HG03565 (cell line): ENCODE data around the gene VMP1.
"Not testable (repeated sequence)": the region's sequence is repeated elsewhere in the genome, so short reads cannot be mapped to it uniquely, and the experiment has no call there.

ENCODE experiments used
- ATAC-seq: cut with Tn5 transposase; IDR thresholded peaks from one replicate; pipeline ENCODE4 v1.9.1; 2021; ENCODE audit warnings: mild to moderate bottlenecking, moderate library complexity; ENCODE audit not compliant: unreplicated experiment

VMP1 gene

DNA sequence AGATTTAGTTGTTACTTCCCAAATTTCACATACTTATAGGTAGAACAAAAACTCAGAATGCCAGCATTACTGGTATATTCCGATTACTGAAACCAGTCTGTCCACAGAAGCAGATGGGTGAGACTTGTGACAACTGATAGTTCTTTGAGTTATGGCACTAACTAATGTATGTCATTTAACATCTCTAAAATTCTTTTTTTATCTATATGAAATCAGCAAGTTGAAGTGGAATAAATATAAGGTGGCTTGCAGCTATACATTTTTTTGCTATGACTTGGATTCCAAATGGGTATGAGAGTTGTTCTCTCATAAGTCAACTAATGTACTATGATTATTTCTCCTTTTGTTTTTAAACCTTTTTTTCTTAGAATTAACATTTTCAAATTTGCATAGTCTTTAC is 69.1 kb downstream of the VMP1 start:
- no peak for ATAC-seq

GRCh38 chr17:59777033-59777432 is 69.6 kb downstream of the VMP1 start:
- no peak for ATAC-seq

GRCh38 chr17:59778996-59779395 is 71.5 kb downstream of the VMP1 start:
- no peak for ATAC-seq

DNA sequence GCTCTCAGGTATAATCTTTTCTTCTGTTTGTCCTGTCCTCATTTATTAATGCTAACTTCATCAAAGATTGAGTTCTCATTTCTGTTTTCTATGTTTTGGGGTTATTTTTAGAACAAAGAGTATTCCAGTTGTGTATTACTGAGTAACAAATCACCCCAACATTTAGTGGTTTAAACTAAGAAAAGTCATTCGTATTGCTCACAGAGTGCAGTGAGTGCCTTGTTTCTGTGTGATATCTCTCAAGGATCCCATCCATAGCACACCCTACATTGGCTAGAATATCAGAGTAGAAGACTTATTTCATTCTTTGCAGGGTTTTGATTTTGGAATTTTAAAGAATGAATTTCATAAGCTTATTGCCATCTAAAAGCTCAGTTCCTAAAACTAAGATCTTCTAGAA is 72.1 kb downstream of the VMP1 start:
- ATAC-seq = no peak

DNA sequence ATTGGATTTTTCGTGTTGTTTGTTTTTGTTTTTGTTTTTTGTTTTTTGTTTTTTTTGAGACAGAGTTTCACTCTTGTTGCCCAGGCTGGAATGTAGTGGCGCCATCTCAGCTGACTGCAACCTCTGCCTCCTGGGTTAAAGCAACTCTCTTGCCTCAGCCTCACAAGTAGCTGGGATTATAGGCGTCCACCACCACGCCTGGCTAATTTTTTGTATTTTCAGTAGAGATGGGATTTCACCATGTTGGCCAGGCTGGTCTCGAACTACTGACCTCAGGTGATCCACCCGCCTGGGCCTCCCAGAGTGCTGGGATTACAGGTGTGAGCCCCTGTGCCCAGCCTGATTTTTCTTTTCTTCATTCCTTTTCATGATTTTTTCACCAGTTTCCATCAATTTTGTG is 73.1 kb downstream of the VMP1 start:
- not testable (repeated sequence) for ATAC-seq

- no peak for ATAC-seq
These were observed 76.0 kb downstream of the VMP1 start for GRCh38 chr17:59783221-59784047.

GRCh38 chr17:59785091-59785799 is 77.8 kb downstream of the VMP1 start:
- no peak for ATAC-seq

- ATAC-seq = no peak
These were observed 78.7 kb downstream of the VMP1 start for GRCh38 chr17:59786213-59786535.

DNA sequence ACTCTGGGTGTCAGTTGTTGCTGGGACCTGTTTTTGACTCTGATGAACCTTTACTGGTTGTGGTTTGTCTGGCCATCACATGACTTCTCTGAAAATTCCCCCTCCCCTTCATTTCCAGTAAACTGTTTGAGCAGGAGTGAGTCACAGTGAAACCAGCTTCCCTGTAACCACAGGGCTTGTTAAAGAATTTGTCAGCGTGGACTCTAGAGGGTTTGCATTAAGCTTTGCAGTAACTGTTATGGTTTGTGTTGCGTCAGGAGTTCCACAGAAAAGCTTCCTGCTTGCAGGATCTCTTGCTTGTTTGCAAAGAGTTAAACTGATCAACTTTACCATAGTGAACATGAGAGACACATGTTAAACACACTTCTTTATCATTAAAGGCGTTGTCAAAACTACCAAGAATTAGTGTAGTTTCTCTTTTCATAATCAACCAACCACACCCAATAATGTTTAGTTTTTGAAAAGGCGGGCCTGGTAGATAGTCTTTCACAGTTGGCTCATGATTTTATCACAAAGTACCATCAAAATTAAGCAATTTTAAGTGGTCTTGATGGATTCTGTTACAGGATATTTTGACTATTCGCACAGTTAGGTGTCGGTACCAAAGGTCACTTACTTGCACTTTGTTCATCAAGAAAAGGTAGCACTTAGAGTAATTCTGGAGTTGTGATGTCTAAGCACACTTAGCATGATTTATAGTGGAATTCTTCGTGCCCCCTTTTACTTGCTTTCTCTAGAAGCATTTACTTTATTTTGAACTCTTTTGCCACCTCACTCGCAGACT is 79.3 kb downstream of the VMP1 start:
- peak; percentile 79 for ATAC-seq

GRCh38 chr17:59789849-59790248 is 82.4 kb downstream of the VMP1 start:
- ATAC-seq = not testable (repeated sequence)

DNA sequence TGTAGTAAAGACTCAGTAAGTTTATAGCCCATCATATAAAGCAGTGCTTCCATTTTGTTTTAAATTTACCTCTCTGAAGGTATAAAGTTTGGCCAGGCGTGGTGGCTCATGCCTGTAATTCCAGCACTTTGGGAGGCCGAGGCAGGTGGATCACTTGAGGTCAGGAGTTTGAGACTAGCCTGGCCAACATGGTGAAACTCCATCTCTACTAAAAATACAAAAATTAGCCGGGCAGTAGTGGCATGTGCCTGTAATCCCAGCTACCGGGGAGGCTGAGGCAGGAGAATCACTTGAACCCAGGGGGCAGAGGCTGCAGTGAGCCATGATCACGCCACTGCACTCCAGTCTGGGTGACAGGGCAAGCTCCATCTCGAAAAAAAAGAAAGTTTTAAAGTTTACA is 83.0 kb downstream of the VMP1 start:
- not testable (repeated sequence) for ATAC-seq

DNA sequence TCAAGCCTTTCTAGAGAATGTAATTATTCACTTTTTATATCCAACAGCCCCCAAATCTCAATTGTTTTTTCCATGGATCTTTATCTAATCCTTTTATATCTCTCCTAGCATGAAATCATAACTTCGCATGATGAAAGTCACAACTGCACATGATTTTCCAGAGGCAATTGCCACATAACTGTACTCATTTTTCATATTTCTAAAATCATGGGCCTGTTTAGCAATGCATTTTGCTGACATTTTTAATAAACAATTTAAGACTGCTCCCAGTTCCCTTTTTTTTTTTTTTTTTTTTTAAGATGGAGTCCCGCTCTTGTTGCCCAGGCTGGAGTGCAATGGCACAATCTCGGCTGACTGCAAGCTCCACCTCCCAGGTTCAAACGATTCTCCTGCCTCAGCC is 83.5 kb downstream of the VMP1 start:
- no peak for ATAC-seq

GRCh38 chr17:59791603-59792457 is 84.4 kb downstream of the VMP1 start:
- ATAC-seq = no peak

GRCh38 chr17:59792458-59792823 is 85.0 kb downstream of the VMP1 start:
- ATAC-seq = not testable (repeated sequence)

- no peak for ATAC-seq
These were observed 85.8 kb downstream of the VMP1 start for GRCh38 chr17:59793205-59793604.

DNA sequence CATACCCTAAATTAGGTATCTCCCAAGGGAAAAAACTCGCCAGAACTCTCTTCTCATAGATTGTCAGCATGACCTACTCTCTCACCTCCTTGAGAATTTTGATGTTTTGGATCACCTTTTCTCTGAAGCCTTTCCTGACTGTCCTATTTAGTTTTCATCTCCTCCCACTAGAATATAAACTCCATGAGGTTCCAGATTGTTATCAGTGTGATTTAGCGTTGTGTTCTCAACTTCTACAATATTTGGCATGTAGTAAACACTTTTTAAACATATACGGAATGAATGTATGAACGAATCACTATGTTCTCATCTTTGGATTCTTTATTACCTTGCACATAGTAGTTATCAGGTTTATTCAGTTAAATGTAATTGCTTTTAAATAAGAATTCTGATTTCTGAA is 88.7 kb downstream of the VMP1 start:
- no peak for ATAC-seq

- ATAC-seq = no peak
These were observed 89.3 kb downstream of the VMP1 start for GRCh38 chr17:59796785-59797205.

DNA sequence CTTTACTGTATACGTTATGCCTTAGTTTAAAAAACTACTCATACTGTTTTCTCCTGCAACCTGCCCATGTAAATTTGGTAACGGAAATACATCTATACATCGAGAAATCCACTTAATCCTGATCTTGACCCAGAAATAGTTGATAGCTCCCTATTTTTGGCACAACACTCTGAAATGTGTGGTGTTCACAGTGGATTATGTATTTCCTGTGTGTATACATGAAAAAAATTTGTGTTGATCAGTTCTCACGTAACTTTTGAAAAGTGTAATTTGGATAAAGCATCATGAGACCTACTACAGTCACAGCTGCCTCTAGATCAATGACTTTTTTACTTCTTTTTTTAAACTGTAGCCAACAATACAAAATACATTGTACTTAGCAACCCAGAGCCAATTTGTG is 90.7 kb downstream of the VMP1 start:
- no peak for ATAC-seq

GRCh38 chr17:59800530-59800942 is 93.1 kb downstream of the VMP1 start:
- no peak for ATAC-seq

DNA sequence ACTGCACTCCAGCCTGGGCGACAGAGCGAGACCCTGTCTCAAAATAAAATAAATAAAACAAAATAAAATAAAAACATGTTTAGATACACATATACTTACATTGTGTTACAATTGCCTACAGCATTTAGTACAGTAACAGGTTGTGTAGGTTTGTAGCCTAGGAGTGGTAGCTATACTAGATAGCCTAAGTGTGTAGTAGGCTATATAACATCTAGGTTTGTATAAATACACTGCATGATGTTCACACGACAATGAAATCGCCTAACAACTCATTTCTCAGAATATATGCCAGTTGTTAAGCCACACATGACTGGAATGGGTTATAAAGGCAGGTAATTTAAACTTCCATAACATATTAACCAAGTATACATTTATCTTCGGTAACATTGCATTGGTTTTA is 94.7 kb downstream of the VMP1 start:
- no peak for ATAC-seq
